Gastrocnemius medialis (tissue), 4 donors: ENCODE data around the gene HBD. TPM values are rescaled to one million over a fixed set of nuclear protein-coding genes. Genes with fewer than 3 reads are reported as not detected.

Source experiments
- ATAC-seq, 2 donors: fragments of 150-250 bp; one replicate each; pipeline ENCODE4 v1.9.1; 2016
- DNase-seq, 2 donors: peaks; one replicate each; pipeline ENCODE4 v3.0.0-alpha.2; 2019
- H3K27ac ChIP-seq, 4 donors: fragments of 200-600 bp; sonication (generic); 1 replicate in 1 of 4; 2 replicates in 3 of 4; pipeline ENCODE4 v1.5.1; 2016 to 2018; ENCODE audit warnings: mild to moderate bottlenecking in 2 of 4, moderate library complexity in 1 of 4
- H3K27me3 ChIP-seq, 3 donors: fragments of 200-600 bp; sonication (generic) in 2 of 3; 1 replicate in 1 of 3; 2 replicates in 2 of 3; pipeline versions ENCODE4 v1.5.1 to v1.6.0; 2016 to 2019; ENCODE audit warnings: mild to moderate bottlenecking in 1 of 3, moderate library complexity in 1 of 3
- H3K36me3 ChIP-seq, 2 donors: fragments of 200-600 bp; sonication (generic) in 1 of 2; one replicate each; pipeline ENCODE4 v1.5.1; 2017 to 2018
- H3K4me1 ChIP-seq, 2 donors: fragments of 200-600 bp; sonication (generic) in 1 of 2; one replicate each; pipeline ENCODE4 v1.5.1; 2016 to 2017; ENCODE audit warnings: mild to moderate bottlenecking in 2 of 2
- H3K4me3 ChIP-seq, 4 donors: fragments of 200-600 bp; sonication (generic) in 3 of 4; 1 replicate in 1 of 4; 2 replicates in 3 of 4; pipeline ENCODE4 v1.5.1; 2016 to 2019; ENCODE audit warnings: mild to moderate bottlenecking in 2 of 4
- H3K9me3 ChIP-seq, 3 donors: fragments of 200-600 bp; sonication (generic) in 2 of 3; 1 replicate in 1 of 3; 2 replicates in 2 of 3; pipeline ENCODE4 v1.5.1; 2016 to 2019
- CTCF ChIP-seq, 5 experiments: fragments of 450-650 bp in 3 of 5; fragments of 200-600 bp in 2 of 5; sonication (generic) in 2 of 5; IDR thresholded peaks in 4 of 5; conservative IDR thresholded peaks in 1 of 5; 1 replicate in 4 of 5; 2 replicates in 1 of 5; pipeline ENCODE4 v1.5.1; 2016 to 2019; ENCODE audit warnings: antibody characterized with exemption in 5 of 5, mild to moderate bottlenecking in 3 of 5, moderate library complexity in 3 of 5
- POLR2A ChIP-seq, 2 donors: fragments of 450-650 bp; IDR thresholded peaks; one replicate each; pipeline ENCODE4 v1.6.1; 2017; ENCODE audit warnings: antibody characterized with exemption in 2 of 2, mild to moderate bottlenecking in 2 of 2, moderate library complexity in 2 of 2
- in situ Hi-C, 4 donors: fragments of 200-750 bp; cut with MboI; loops; one replicate each; pipeline versions ENCODE4 v1.15.0 to v1.8.0; 2017; ENCODE audit warnings: low sequenced_read_pairs in 4 of 4
- intact Hi-C: fragments of 100-400 bp; cut with DNase I; formaldehyde crosslinking; loops from one replicate; pipeline ENCODE4 v1.15.1; 2023; ENCODE audit warnings: low total_unique reads
- total RNA-seq, 4 donors: library from RNA; depleted of rRNA; stranded (reverse); fragments of >200 nt; gene quantifications; one replicate each; pipeline versions ENCODE4 v1.1.0 to v1.2.3, GENCODE V29; 2016

The HBD gene
- total RNA-seq, 4 donors from 2014 or later: not detected

GRCh38 chr11:5240056-5240455, 5.8 kb upstream of the HBD start:
- Histone ChIP-seq H3K36me3 (no peaks in the 10 kb centered on the region), H3K4me3 (no peak overlapping the region), H3K27ac (no peak overlapping the region), H3K4me1 (no peaks in the 10 kb centered on the region), H3K9me3 (no peaks in the 10 kb centered on the region), H3K27me3 (no peaks in the 10 kb centered on the region)
- TF ChIP-seq CTCF (IDR thresholded peaks at IDR 0.05 in 4 of 5, conservative IDR thresholded peaks at IDR 0.05 in 1 of 5) (no peak), POLR2A (IDR thresholded peaks at IDR 0.05) (no peak)
- in situ Hi-C loops: no loop called here
- intact Hi-C loops: no loop called here
- DNase-seq (no peak), ATAC-seq (no peak)

- TF ChIP-seq POLR2A (IDR thresholded peaks at IDR 0.05): no peak
- no peak for TF ChIP-seq CTCF (IDR thresholded peaks at IDR 0.05 in 4 of 5, conservative IDR thresholded peaks at IDR 0.05 in 1 of 5)
- Histone ChIP-seq H3K36me3 (no peaks in the 10 kb centered on the region), H3K9me3 (no peaks in the 10 kb centered on the region), H3K27me3 (no peaks in the 10 kb centered on the region), H3K4me3 (no peak overlapping the region), H3K27ac (no peak overlapping the region), H3K4me1 (no peaks in the 10 kb centered on the region)
- ATAC-seq (no peak), DNase-seq (no peak)
- intact Hi-C loops: no loop called here
- in situ Hi-C loops: no loop called here
These were observed 4.8 kb upstream of the HBD start for GRCh38 chr11:5239046-5239445.

- intact Hi-C loops (no loop called here), in situ Hi-C loops (no loop called here)
- H3K4me1 ChIP-seq: no peaks in the 10 kb centered on the region
- TF ChIP-seq POLR2A (IDR thresholded peaks at IDR 0.05): no peak
- TF ChIP-seq CTCF (IDR thresholded peaks at IDR 0.05 in 4 of 5, conservative IDR thresholded peaks at IDR 0.05 in 1 of 5): no peak
- DNase-seq: no peak
- no peak overlapping the region for H3K27ac ChIP-seq
- ATAC-seq: no peak
- H3K9me3 ChIP-seq: no peaks in the 10 kb centered on the region
- H3K36me3 ChIP-seq: no peaks in the 10 kb centered on the region
- no peaks in the 10 kb centered on the region for H3K27me3 ChIP-seq
- H3K4me3 ChIP-seq: no peak overlapping the region
These were observed 4.2 kb upstream of the HBD start for GRCh38 chr11:5238486-5238885.

GRCh38 chr11:5237420-5237819, 3.1 kb upstream of the HBD start:
- Histone ChIP-seq H3K36me3 (no peaks in the 10 kb centered on the region), H3K9me3 (no peaks in the 10 kb centered on the region), H3K4me3 (no peak overlapping the region), H3K27ac (no peak overlapping the region), H3K4me1 (no peaks in the 10 kb centered on the region), H3K27me3 (no peaks in the 10 kb centered on the region)
- DNase-seq (no peak), ATAC-seq (no peak)
- no peak for TF ChIP-seq CTCF (IDR thresholded peaks at IDR 0.05 in 4 of 5, conservative IDR thresholded peaks at IDR 0.05 in 1 of 5)
- intact Hi-C loops (no loop called here), in situ Hi-C loops (no loop called here)

- no peak overlapping the region for H3K4me3 ChIP-seq
- H3K4me1 ChIP-seq: no peaks in the 10 kb centered on the region
- in situ Hi-C loops: no loop called here
- no peaks in the 10 kb centered on the region for H3K27me3 ChIP-seq
- no peak overlapping the region for H3K27ac ChIP-seq
- intact Hi-C loops: no loop called here
- ATAC-seq: no peak
- no peak for TF ChIP-seq CTCF (IDR thresholded peaks at IDR 0.05 in 4 of 5, conservative IDR thresholded peaks at IDR 0.05 in 1 of 5)
- TF ChIP-seq POLR2A (IDR thresholded peaks at IDR 0.05): no peak
- H3K36me3 ChIP-seq: no peaks in the 10 kb centered on the region
- H3K9me3 ChIP-seq: no peaks in the 10 kb centered on the region
- no peak for DNase-seq
These were observed 1.2 kb upstream of the HBD start for GRCh38 chr11:5235364-5236095.
